ENCODE data around the gene XPO1. TPM values are rescaled to one million over a fixed set of nuclear protein-coding genes. Genes with fewer than 3 reads are reported as not detected.
"Not testable (repeated sequence)": the region's sequence is repeated elsewhere in the genome, so short reads cannot be mapped to it uniquely, and the experiment has no call there.

The XPO1 gene
- total and polyA plus RNA-seq, 8 donors: 139 to 349 (median 282) TPM

DNA sequence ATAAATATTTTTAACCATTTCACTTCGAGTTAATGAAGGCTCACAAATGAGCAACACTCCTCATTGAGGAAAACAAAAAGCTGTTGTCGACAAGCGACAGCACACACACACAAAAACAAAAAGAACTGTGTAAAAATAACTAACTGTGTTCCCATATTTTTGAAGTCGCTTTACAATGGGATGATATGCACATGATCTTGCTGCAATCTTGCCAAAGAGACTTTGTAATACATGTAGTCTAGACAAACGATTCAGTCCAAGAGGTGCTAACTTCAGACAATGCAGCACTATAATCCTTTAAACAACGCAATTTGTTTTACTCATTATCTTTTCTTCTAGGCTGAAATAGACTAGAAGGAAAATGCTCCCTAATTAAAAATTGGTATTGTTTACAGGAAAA is 60.1 kb downstream of the XPO1 start:
- intact Hi-C loops (cut with DNase I): no loop called here
- TF ChIP-seq, protein P1, sequence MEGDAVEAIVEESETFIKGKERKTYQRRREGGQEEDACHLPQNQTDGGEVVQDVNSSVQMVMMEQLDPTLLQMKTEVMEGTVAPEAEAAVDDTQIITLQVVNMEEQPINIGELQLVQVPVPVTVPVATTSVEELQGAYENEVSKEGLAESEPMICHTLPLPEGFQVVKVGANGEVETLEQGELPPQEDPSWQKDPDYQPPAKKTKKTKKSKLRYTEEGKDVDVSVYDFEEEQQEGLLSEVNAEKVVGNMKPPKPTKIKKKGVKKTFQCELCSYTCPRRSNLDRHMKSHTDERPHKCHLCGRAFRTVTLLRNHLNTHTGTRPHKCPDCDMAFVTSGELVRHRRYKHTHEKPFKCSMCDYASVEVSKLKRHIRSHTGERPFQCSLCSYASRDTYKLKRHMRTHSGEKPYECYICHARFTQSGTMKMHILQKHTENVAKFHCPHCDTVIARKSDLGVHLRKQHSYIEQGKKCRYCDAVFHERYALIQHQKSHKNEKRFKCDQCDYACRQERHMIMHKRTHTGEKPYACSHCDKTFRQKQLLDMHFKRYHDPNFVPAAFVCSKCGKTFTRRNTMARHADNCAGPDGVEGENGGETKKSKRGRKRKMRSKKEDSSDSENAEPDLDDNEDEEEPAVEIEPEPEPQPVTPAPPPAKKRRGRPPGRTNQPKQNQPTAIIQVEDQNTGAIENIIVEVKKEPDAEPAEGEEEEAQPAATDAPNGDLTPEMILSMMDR (IDR thresholded peaks at IDR 0.05): no peak
- no peak overlapping the region for H3K4me3 ChIP-seq
- H3K27me3 ChIP-seq: no peaks in the 10 kb centered on the region
- H3K36me3 ChIP-seq: peaks cover 0 to 69% of the 10 kb centered on the region in 2 donors
- H3K9me3 ChIP-seq: no peaks in the 10 kb centered on the region
- ATAC-seq: no peak
- no peak for DNase-seq
- H3K4me1 ChIP-seq: no peaks in the 10 kb centered on the region
- H3K27ac ChIP-seq: no peak overlapping the region

DNA sequence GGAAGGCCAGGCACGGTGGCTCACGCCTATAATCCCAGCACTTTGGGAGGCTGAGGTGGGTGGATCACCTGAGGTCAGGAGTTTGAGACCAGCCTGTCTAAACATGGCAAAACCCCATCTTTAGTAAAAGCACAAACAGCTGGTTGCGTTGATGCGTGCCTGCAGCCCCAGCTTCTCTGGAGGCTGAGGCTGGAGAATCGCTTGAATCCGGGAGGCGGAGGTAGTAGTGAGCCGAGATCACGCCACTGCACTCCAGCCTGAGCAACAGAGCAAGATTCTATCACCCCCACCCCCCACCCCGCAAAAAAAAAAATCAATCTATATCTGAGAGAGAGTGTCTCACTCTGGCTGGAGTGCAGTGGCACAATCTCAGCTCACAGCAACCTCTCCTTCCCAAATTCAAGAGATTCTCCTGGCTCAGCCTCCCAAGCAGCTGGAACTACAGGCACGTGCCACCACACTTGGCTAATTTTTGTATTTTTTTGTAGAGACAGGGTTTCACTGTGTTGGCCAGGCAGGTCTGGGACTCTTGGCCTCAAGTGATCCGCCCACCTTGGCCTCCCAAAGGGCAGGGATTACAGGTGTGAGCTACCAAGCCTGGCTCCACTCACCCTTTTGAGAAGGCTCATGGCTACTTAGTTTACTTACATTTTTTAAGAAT is 61.1 kb downstream of the XPO1 start:
- H3K4me3 ChIP-seq; intact Hi-C loops (cut with DNase I); H3K4me1 ChIP-seq; ATAC-seq; DNase-seq; H3K27ac ChIP-seq; H3K27me3 ChIP-seq; H3K9me3 ChIP-seq: not testable (repeated sequence)
- peaks cover 0 to 59% of the 10 kb centered on the region in 2 donors for H3K36me3 ChIP-seq

DNA sequence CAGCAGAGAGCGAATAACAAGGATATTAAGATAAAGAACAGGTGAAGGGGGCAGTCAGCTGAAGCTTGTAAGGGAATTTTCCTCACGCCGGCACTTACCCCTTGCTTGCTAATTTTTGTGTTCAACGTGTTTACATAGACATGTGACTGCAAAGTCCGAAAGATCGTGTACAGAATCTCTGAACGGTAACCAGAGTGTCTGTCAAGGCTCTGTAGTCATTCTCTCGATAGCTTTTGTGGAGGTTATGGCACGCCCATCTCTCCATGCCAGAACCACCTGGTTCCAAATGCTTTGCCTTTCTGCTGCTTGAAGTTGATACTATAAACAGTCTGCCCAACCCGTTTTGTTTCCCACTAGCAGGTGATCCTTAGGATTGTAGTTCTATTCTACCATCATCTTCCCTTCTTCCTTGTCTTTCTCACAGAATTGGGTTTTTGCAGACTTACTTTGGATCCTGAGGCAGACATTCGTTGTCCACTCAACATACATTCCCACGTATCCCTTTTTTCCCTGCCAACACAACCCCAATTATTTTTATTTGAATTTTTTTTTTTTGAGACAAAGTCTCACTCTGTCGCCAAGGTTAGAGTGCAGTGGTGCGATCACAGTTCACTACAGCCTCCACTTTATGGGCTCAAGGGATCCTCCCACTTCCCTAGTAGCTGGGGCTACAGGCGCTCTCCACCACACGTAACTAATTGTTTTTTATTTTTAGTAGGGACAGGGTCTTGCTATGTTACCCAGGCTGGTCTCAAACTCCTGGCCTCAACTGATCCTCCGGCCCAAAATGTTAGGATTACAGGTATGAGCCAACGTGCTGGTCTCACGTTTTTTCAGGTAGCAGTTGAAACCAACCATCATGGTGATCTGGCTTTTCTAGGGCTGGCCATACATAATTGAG is 66.0 kb downstream of the XPO1 start:
- ATAC-seq (peak; percentile 17), DNase-seq (peak in 1 of 4 donors; percentile 37)
- peaks cover 8 to 38% of the 10 kb centered on the region in 2 donors for H3K4me1 ChIP-seq
- H3K9me3 ChIP-seq: no peaks in the 10 kb centered on the region
- peak overlapping the region; percentile 98 to 99 for H3K27ac ChIP-seq
- peaks cover 0 to 26% of the 10 kb centered on the region in 2 donors for H3K36me3 ChIP-seq
- peak overlapping the region; percentile 86 to 88 for H3K4me3 ChIP-seq
- intact Hi-C loops (cut with DNase I): no loop called here
- no peaks in the 10 kb centered on the region for H3K27me3 ChIP-seq
- TF ChIP-seq, protein P1 (IDR thresholded peaks at IDR 0.05): no peak

DNA sequence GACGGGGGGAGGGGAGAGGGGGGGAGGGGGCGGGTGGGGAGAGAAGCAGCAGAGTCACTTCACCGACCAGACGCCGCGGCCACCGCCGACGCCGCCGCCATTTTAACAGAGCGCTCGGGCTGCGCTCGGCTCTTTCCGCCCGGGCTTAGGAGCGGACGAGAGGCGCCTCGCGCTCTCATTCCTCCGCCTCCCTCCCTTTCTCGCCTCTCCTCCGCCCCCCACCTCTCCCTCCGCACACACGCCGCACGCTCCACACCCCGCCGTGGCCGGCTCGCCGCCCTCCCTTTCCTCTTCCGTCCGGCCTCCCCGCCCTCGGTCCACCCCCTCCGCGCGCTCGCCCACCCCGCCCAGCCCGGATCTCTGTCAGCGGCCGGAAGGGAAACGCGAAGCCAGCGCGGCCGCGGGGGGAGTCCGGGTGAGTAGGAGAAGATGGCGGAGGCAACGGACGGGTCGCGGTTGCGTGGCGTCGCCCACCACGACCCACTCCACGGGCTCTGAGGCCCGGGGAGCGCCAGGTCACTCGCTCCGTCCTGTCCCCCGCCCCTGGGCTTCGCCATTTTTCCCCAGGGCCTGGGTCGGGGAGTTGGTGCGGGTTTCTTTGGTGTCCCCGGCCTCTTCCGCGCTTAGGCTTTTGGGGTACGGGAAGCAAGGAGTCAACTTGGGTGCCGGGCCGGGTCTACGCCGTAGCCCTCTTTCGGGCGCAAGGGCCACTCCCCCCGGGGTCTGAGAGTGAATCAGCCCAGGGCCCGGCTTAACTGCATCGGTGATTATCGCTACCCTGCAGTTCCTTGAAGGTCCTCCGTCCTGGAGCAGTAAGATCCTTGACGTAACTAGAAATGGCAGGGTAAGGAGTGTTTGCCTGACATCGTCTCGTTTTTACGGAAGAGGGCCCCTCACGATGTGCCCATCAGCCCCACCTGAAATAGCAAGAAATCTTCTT is 66.9 kb downstream of the XPO1 start, which contains the start of gene USP34:
USP34 (minus strand) TSS at position 123 of the 940 bp plus-strand sequence. CDS start 395 bp downstream, outside the sequence.
- Histone ChIP-seq H3K27me3 (no peaks in the 10 kb centered on the region), H3K36me3 (peaks cover 0 to 23% of the 10 kb centered on the region in 2 donors), H3K4me3 (peak within 1 kb of the TSS; percentile 86 to 88), H3K9me3 (no peaks in the 10 kb centered on the region), H3K4me1 (peaks cover 8 to 47% of the 10 kb centered on the region in 2 donors), H3K27ac (peak within 1 kb of the TSS; percentile 98 to 99)
- DNase-seq (peak; percentile 93 to 99 (median 96)), ATAC-seq (peak; percentile 95)
- TF ChIP-seq, protein P1 (IDR thresholded peaks at IDR 0.05): no peak
- intact Hi-C loops (cut with DNase I): no loop called here
